B cell (primary cell): ENCODE data around the gene RAP1GAP. TPM values are rescaled to one million over a fixed set of nuclear protein-coding genes. Genes with fewer than 3 reads are reported as not detected.

ENCODE experiments used
- ATAC-seq: fragments of 200-7000 bp; cut with Tn5 transposase; one replicate; pipeline ENCODE4 v1.10.0; 2021; ENCODE audit warnings: low read depth, mild to moderate bottlenecking, moderate number of reproducible peaks, moderate library complexity
- CTCF ChIA-PET: fragments of 350-600 bp; sonication (Branson Sonifier 250); formaldehyde crosslinking; loops from one replicate; lab custom pipeline; 2021; ENCODE audit warnings: antibody characterized with exemption, inconsistent platforms; lab: Charles Lee
- POLR2A ChIA-PET: fragments of 350-600 bp; sonication (Branson Sonifier 250); formaldehyde crosslinking; loops from one replicate; lab custom pipeline; 2021; ENCODE audit warnings: antibody characterized with exemption; lab: Charles Lee
- DNase-seq: peaks from one replicate; pipeline ENCODE4 v3.0.0; 2013
- H2AFZ ChIP-seq: 2 replicates; pipeline ENCODE4 v1.6.1; 2012; ENCODE audit warnings: mild to moderate bottlenecking, low read depth, low read length; ENCODE audit not compliant: insufficient read depth, poor library complexity, severe bottlenecking
- H3K27ac ChIP-seq, 2 donors: 1 replicate in 1 of 2; 2 replicates in 1 of 2; pipeline ENCODE4 v1.5.1; 2012 to 2013; ENCODE audit warnings: low read length in 2 of 2, mild to moderate bottlenecking in 2 of 2, moderate library complexity in 1 of 2
- H3K27me3 ChIP-seq, 4 experiments: fragments of 200-600 bp in 1 of 4; sonication (generic) in 1 of 4; replicated peaks in 1 of 4; 1 replicate in 2 of 4; 2 replicates in 2 of 4; pipeline versions ENCODE4 v1.6.1 to v1.7.0; 2013 to 2016; ENCODE audit warnings: low read length in 3 of 4, mild to moderate bottlenecking in 2 of 4, mixed read lengths in 1 of 4, moderate library complexity in 1 of 4; ENCODE audit not compliant: insufficient read depth in 4 of 4, control insufficient read depth in 3 of 4; ENCODE audit errors: control extremely low read depth in 1 of 4
- H3K36me3 ChIP-seq, 2 experiments: replicated peaks in 1 of 2; 1 replicate in 1 of 2; 2 replicates in 1 of 2; pipeline versions ENCODE4 v1.6.1 to v1.7.1; 2013; ENCODE audit warnings: low read length in 1 of 2; ENCODE audit not compliant: insufficient read depth in 2 of 2, control insufficient read depth in 1 of 2; ENCODE audit errors: control extremely low read depth in 1 of 2, extremely low read depth in 1 of 2
- H3K4me1 ChIP-seq, 2 donors: fragments of 200-600 bp in 1 of 2; sonication (generic) in 1 of 2; 1 replicate in 1 of 2; 2 replicates in 1 of 2; pipeline versions ENCODE4 v1.5.1 to v1.6.1; 2013 to 2017; ENCODE audit warnings: low read length in 2 of 2; ENCODE audit not compliant: control insufficient read depth in 2 of 2, insufficient read depth in 2 of 2
- H3K4me2 ChIP-seq: replicated peaks from 2 replicates; pipeline ENCODE3; 2012; ENCODE audit warnings: mild to moderate bottlenecking, low read depth, low read length; ENCODE audit not compliant: poor library complexity, severe bottlenecking
- H3K4me3 ChIP-seq, 5 experiments: fragments of 200-600 bp in 1 of 5; sonication (generic) in 1 of 5; 1 replicate in 3 of 5; 2 replicates in 2 of 5; pipeline versions ENCODE4 v1.5.1 to v1.7.0; 2011 to 2016; ENCODE audit warnings: low read length in 4 of 5, mild to moderate bottlenecking in 4 of 5, low read depth in 2 of 5, control low read depth in 1 of 5, moderate library complexity in 1 of 5; ENCODE audit not compliant: insufficient read depth in 1 of 5; ENCODE audit errors: control extremely low read depth in 1 of 5, extremely low read depth in 1 of 5
- H3K79me2 ChIP-seq: fragments of 200-600 bp; sonication (generic); one replicate; pipeline ENCODE4 v1.6.0; 2016; ENCODE audit warnings: low read length; ENCODE audit not compliant: control insufficient read depth, insufficient read depth
- H3K9ac ChIP-seq: fragments of 200-600 bp; sonication (generic); 2 replicates; pipeline ENCODE4 v1.6.1; 2017; ENCODE audit warnings: mild to moderate bottlenecking, low read length, moderate library complexity
- H3K9me3 ChIP-seq, 3 donors: one replicate each; pipeline versions ENCODE4 v1.6.1 to v1.7.1; 2013; ENCODE audit warnings: low read length in 2 of 3; ENCODE audit not compliant: control insufficient read depth in 2 of 3, insufficient read depth in 1 of 3; ENCODE audit errors: control extremely low read depth in 1 of 3
- H4K20me1 ChIP-seq: 2 replicates; pipeline ENCODE4 v1.6.0; 2012; ENCODE audit warnings: mild to moderate bottlenecking, low read length; ENCODE audit not compliant: insufficient read depth, control insufficient read depth, poor library complexity, severe bottlenecking
- H3K27ac Mint-ChIP-seq: one replicate; pipeline ENCODE4 v1.8.0; 2021; ENCODE audit warnings: mixed read lengths
- H3K27me3 Mint-ChIP-seq: one replicate; pipeline ENCODE4 v1.8.0; 2021; ENCODE audit warnings: mixed read lengths
- H3K4me1 Mint-ChIP-seq: one replicate; pipeline ENCODE4 v1.8.0; 2021; ENCODE audit warnings: mixed read lengths
- H3K4me3 Mint-ChIP-seq: one replicate; pipeline ENCODE4 v1.8.0; 2021; ENCODE audit warnings: mixed read lengths
- H3K9me3 Mint-ChIP-seq: one replicate; pipeline ENCODE4 v1.8.0; 2022; ENCODE audit warnings: mixed read lengths; ENCODE audit not compliant: insufficient read depth
- CTCF ChIP-seq: fragments of 200-600 bp; IDR thresholded peaks from one replicate; pipeline ENCODE4 v1.8.0; 2022; ENCODE audit warnings: antibody characterized with exemption, mild to moderate bottlenecking
- EZH2 ChIP-seq: IDR thresholded peaks from 2 replicates; pipeline ENCODE4 v1.6.1; 2012; ENCODE audit warnings: borderline replicate concordance, low read depth, mild to moderate bottlenecking, moderate library complexity, low read length; ENCODE audit not compliant: insufficient read depth, poor library complexity, severe bottlenecking
- WGBS: methylation state at CpG from one replicate; pipeline ENCODE4 v1.1.5; 2013; ENCODE audit warnings: missing lambda C conversion rate; ENCODE audit not compliant: insufficient coverage; 5-methylcytosine and 5-hydroxymethylcytosine counted together
- intact Hi-C: fragments of 100-400 bp; cut with micrococcal nuclease; formaldehyde crosslinking; loops from one replicate; pipeline ENCODE4 v1.10.0; 2022
- polyA plus RNA-seq: library from polyadenylated mRNA; depleted of rRNA; stranded (reverse); fragments of >200 nt; gene quantifications from 2 replicates; pipeline ENCODE4 v1.2.3, GENCODE V29; 2012
- total RNA-seq, 2 donors: library from RNA; stranded (reverse); fragments of 120-200 nt in 1 of 2; gene quantifications; 1 replicate in 1 of 2; 2 replicates in 1 of 2; pipeline versions ENCODE4 v1.2.3 to v1.2.4, GENCODE V29; 2013 to 2022

The RAP1GAP gene
- total and polyA plus RNA-seq, 2 donors (not counting 1 experiment from before 2014, with no cell fraction given), result 0.07 to 0.09 TPM

GRCh38 chr1:21648352-21648730 is 20.8 kb downstream of the RAP1GAP start:
- Histone ChIP-seq H3K36me3 (no peaks in the 10 kb centered on the region), H2AFZ (no peak overlapping the region), H3K4me2 (no peak overlapping the region), H4K20me1 (no peaks in the 10 kb centered on the region), H3K4me1 (peaks cover 12 to 13% of the 10 kb centered on the region in 2 donors), H3K27ac (no peak overlapping the region), H3K4me3 (no peak overlapping the region), H3K9me3 (peaks cover 0 to 16% (median 0%) of the 10 kb centered on the region in 3 donors), H3K27me3 (peaks cover 0 to 63% (median 20%) of the 10 kb centered on the region in 4 experiments), H3K9ac (no peak overlapping the region), H3K79me2 (no peaks in the 10 kb centered on the region)
- TF ChIP-seq CTCF, result no peak
- TF ChIP-seq EZH2, result no peak
- no peak for DNase-seq
- intact Hi-C loops, result no loop called here
- 62% methylated on average over 3 of the region's 4 CpGs for WGBS
- Mint-ChIP-seq H3K4me3 (no peak overlapping the region), H3K27me3 (peaks cover 48% of the 10 kb centered on the region), H3K9me3 (no peaks in the 10 kb centered on the region), H3K4me1 (peaks cover 18% of the 10 kb centered on the region), H3K27ac (no peak overlapping the region)
- ATAC-seq, result no peak
- CTCF ChIA-PET, result interaction anchor here (1.9 kb wide), 1 partner anchor 10 kb away, joined by 5 read pairs; no protein-coding TSS in a partner anchor
- POLR2A ChIA-PET, result no interaction called here

- no peak for TF ChIP-seq CTCF
- no peak for TF ChIP-seq EZH2
- H3K27me3 Mint-ChIP-seq, result peaks cover 52% of the 10 kb centered on the region
- ATAC-seq, result no peak
- intact Hi-C loops, result no loop called here
- H3K4me2 ChIP-seq, result no peak overlapping the region
- no peaks in the 10 kb centered on the region for H3K79me2 ChIP-seq
- H3K9me3 Mint-ChIP-seq, result no peaks in the 10 kb centered on the region
- no peak overlapping the region for H3K27ac ChIP-seq
- no peak overlapping the region for H3K4me3 Mint-ChIP-seq
- H3K4me3 ChIP-seq, result no peak overlapping the region
- H3K9me3 ChIP-seq, result peaks cover 0 to 16% (median 0%) of the 10 kb centered on the region in 3 donors
- no peak overlapping the region for H3K27ac Mint-ChIP-seq
- ChIA-PET CTCF (interaction anchor here (1.9 kb wide), 1 partner anchor 11 kb away, joined by 5 read pairs; no protein-coding TSS in a partner anchor), POLR2A (no interaction called here)
- H3K36me3 ChIP-seq, result no peaks in the 10 kb centered on the region
- H2AFZ ChIP-seq, result no peak overlapping the region
- H3K4me1 ChIP-seq, result peaks cover 12 to 13% of the 10 kb centered on the region in 2 donors
- H3K27me3 ChIP-seq, result peaks cover 0 to 63% (median 20%) of the 10 kb centered on the region in 4 experiments
- H3K4me1 Mint-ChIP-seq, result peaks cover 16% of the 10 kb centered on the region
- no peak overlapping the region for H3K9ac ChIP-seq
- no peak for DNase-seq
- WGBS, result 35% methylated on average over 18 of the region's 19 CpGs
- H4K20me1 ChIP-seq, result no peaks in the 10 kb centered on the region
These were observed 21.5 kb downstream of the RAP1GAP start for GRCh38 chr1:21647431-21648351.
